Measurements from ENCODE around the gene PPIF. TPM values are rescaled to one million over a fixed set of nuclear protein-coding genes. Genes with fewer than 3 reads are reported as not detected.

The PPIF gene
- total RNA-seq, 4 donors from 2014 or later = 40.2 to 141 (median 56.6) TPM

- Histone ChIP-seq H3K9me3 (no peaks in the 10 kb centered on the region), H3K36me3 (no peaks in the 10 kb centered on the region), H3K27ac (peak overlapping the region in 3 of 4 donors; percentile 63 to 92 (median 87)), H3K4me1 (peaks cover 5 to 87% (median 47%) of the 10 kb centered on the region in 3 donors), H3K27me3 (no peaks in the 10 kb centered on the region), H3K4me3 (no peak overlapping the region)
- DNase-seq = no peak
- intact Hi-C loops (cut with DNase I) = no loop called here
- 63 to 75% methylated on average over 9 to 11 of the region's 11 CpGs for WGBS, 2 donors
- TF ChIP-seq CTCF (IDR thresholded peaks at IDR 0.05) = peak; percentile 15 to 63 (median 46)
- TF ChIP-seq POLR2A (IDR thresholded peaks at IDR 0.05) = no peak
Measured at GRCh38 chr10:79400146-79401004, 53.1 kb downstream of the PPIF start.

GRCh38 chr10:79401015-79401921 lies 54.0 kb downstream of the PPIF start:
- Histone ChIP-seq H3K36me3 (no peaks in the 10 kb centered on the region), H3K4me3 (peak overlapping the region in 1 of 4 donors; percentile 12), H3K4me1 (peaks cover 2 to 94% (median 52%) of the 10 kb centered on the region in 3 donors), H3K27me3 (no peaks in the 10 kb centered on the region), H3K27ac (peak overlapping the region in 3 of 4 donors; percentile 64 to 92 (median 87)), H3K9me3 (no peaks in the 10 kb centered on the region)
- DNase-seq = no peak
- TF ChIP-seq CTCF (IDR thresholded peaks at IDR 0.05) (no peak), POLR2A (IDR thresholded peaks at IDR 0.05) (no peak)
- intact Hi-C loops (cut with DNase I) = no loop called here
- WGBS, 2 donors = 64 to 68% methylated on average over 5 to 7 of the region's 23 CpGs

- intact Hi-C loops (cut with DNase I) = no loop called here
- Histone ChIP-seq H3K9me3 (no peaks in the 10 kb centered on the region), H3K36me3 (no peaks in the 10 kb centered on the region), H3K4me3 (no peak overlapping the region), H3K27ac (peak overlapping the region in 3 of 4 donors; percentile 74 to 92 (median 87)), H3K4me1 (peaks cover 0 to 99% (median 56%) of the 10 kb centered on the region in 3 donors), H3K27me3 (no peaks in the 10 kb centered on the region)
- no peak for DNase-seq
- no peak for TF ChIP-seq CTCF (IDR thresholded peaks at IDR 0.05)
- no peak for TF ChIP-seq POLR2A (IDR thresholded peaks at IDR 0.05)
- 89 to 96% methylated on average over 4 to 5 of the region's 7 CpGs for WGBS, 2 donors
Measured at GRCh38 chr10:79402625-79402946, 55.3 kb downstream of the PPIF start.

GRCh38 chr10:79402951-79403350 lies 55.7 kb downstream of the PPIF start:
- intact Hi-C loops (cut with DNase I) = no loop called here
- Histone ChIP-seq H3K4me3 (no peak overlapping the region), H3K27me3 (no peaks in the 10 kb centered on the region), H3K9me3 (no peaks in the 10 kb centered on the region), H3K36me3 (no peaks in the 10 kb centered on the region), H3K27ac (peak overlapping the region in 3 of 4 donors; percentile 74 to 92 (median 87)), H3K4me1 (peaks cover 0 to 99% (median 52%) of the 10 kb centered on the region in 3 donors)
- no peak for DNase-seq
- WGBS, 2 donors = 37 to 53% methylated on average over 3 to 8 of the region's 8 CpGs
- no peak for TF ChIP-seq CTCF (IDR thresholded peaks at IDR 0.05)
- no peak for TF ChIP-seq POLR2A (IDR thresholded peaks at IDR 0.05)

Measured in esophagus squamous epithelium (tissue), 5 donors.